Fibroblast of gingiva (primary cell): ENCODE data around the gene ANAPC2.

Experiments used
- DNase-seq: peaks from one replicate; pipeline ENCODE4 v3.0.0-alpha.2; 2011; ENCODE audit warnings: low read depth

ANAPC2 gene

DNA sequence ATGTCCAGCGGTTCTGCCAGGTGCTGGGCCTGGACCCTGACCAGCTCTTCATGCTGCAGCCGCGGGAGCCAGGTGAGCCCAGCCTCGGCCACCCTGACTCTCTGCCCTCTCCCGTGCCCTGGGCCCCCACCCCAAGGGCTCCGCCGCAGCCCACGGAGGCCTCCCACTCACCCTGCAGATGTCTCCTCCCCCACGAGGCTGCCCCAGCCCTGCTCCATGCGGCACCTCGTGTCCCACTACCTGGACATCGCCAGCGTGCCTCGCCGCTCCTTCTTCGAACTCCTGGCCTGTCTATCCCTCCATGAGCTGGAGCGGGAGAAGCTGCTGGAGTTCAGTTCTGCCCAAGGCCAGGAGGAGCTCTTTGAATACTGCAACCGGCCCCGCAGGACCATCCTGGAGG is 26.3 kb upstream of the ANAPC2 start:
- no peak for DNase-seq

- no peak for DNase-seq
These were observed 25.1 kb upstream of the ANAPC2 start for GRCh38 chr9:137213160-137214060.

GRCh38 chr9:137212520-137212919 is 24.2 kb upstream of the ANAPC2 start:
- no peak for DNase-seq

DNA sequence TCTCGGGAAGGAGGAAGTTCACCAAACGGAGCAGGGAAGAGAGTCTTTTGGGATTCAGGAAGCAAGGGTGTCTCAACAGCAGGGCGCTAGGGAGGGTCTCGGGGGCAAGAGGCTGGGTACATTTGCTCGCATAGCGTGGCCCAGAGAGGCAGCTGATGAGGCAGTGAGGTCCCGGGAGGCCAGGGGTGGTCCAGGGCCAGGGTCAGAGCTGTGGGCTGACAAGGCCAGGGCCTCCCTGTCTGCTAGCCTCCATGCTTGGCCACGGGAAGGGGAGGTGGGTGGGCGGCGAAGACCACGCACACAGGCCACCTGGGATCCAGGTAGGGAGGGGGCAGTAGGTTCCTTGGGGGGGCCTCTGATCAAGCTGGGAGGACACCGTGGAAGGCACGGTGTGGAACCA is 23.2 kb upstream of the ANAPC2 start:
- no peak for DNase-seq

DNA sequence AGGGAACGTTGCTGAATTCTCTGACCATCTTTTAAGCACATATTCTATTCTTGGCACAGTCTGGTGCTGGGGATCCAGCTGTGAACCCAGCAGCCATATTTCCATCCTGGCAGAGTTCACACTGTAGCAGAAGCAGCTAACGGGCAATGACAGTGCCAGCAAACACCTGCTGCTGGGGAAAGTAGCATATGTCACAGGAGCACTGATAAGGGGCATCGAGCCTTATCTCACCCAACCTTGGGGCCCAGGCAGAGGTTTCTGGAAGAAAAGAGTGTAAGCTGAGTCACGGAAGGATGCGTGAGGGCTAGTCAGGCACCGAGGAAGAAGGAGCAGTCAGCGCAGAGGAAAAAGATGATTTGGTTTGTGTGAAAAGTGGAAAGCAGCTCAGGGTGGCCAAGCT is 18.2 kb upstream of the ANAPC2 start:
- no peak for DNase-seq

GRCh38 chr9:137205126-137206069 is 17.0 kb upstream of the ANAPC2 start, which contains the start of the genes NDOR1 and TMEM203:
TSS of gene NDOR1 (plus strand) at chr9:137205700. CDS start at chr9:137205778, 78 bp downstream.
TSS of gene TMEM203 (minus strand) at chr9:137205648. CDS start at chr9:137205414, 234 bp downstream.
- peak; percentile 69 for DNase-seq

- no peak for DNase-seq
These were observed 16.4 kb upstream of the ANAPC2 start for GRCh38 chr9:137204731-137205125.

DNA sequence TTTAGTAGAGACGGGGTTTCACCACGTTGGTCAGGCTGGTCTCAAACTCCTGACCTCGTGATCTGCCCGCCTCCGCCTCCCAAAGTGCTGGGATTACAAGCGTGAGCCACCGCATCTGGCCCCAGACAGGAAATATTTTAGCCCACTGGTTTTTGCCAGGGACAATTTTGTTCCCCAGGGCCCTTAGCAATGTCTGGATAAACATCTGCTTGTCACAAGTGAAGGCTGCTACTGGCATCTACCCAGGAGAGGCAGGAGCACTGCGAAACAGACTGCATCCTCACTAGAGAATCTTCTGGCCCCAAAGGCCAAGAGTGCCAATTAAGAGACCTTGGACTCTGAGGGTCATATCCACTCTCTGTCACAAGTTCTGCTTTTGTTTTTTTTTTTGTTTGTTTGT is 14.6 kb upstream of the ANAPC2 start:
- no peak for DNase-seq

GRCh38 chr9:137201205-137201868 is 13.0 kb upstream of the ANAPC2 start:
- DNase-seq = no peak

GRCh38 chr9:137200311-137201204 is 12.2 kb upstream of the ANAPC2 start, which contains the start of gene TPRN:
TSS of gene TPRN (minus strand) at chr9:137200741. CDS start at chr9:137200711, 30 bp downstream.
- DNase-seq = peak; percentile 99

DNA sequence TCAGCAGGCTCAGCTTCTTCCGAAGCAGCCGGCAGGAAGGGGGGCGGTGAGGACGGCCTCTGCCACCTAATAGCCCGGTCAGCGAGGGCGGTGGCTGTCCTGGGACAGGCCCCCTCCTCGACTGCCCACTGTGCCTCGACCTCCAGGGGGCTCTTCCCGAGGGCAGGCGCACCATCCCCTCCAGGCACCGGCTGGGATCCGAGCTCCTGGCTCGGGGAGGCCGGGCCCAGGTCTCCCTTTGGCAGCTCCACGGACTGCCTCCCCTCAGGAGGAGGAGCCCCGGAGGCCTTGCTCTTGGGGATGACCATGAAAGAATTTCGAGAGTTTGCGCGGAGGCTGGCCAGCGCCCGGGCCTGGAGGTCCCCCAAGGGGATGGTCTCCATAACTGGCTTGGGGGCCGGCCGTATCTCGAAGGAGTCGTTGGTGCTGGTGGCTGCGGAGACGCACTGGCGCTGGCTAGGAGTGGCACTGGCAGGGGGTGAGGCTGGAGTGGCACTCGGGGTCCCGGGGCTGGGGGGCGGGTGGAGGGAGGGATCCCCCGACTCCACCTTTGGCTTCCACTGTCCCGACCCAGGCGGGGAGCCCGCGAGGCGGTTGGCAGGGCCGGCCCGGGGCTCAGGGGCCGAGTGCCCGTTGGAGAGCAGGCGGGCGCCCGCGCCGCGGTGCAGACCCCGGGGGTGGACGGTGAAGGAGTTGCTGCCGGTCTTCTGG is 11.2 kb upstream of the ANAPC2 start:
- peak; percentile 7 for DNase-seq

- DNase-seq = no peak
These were observed 10.5 kb upstream of the ANAPC2 start for GRCh38 chr9:137198902-137199283.

DNA sequence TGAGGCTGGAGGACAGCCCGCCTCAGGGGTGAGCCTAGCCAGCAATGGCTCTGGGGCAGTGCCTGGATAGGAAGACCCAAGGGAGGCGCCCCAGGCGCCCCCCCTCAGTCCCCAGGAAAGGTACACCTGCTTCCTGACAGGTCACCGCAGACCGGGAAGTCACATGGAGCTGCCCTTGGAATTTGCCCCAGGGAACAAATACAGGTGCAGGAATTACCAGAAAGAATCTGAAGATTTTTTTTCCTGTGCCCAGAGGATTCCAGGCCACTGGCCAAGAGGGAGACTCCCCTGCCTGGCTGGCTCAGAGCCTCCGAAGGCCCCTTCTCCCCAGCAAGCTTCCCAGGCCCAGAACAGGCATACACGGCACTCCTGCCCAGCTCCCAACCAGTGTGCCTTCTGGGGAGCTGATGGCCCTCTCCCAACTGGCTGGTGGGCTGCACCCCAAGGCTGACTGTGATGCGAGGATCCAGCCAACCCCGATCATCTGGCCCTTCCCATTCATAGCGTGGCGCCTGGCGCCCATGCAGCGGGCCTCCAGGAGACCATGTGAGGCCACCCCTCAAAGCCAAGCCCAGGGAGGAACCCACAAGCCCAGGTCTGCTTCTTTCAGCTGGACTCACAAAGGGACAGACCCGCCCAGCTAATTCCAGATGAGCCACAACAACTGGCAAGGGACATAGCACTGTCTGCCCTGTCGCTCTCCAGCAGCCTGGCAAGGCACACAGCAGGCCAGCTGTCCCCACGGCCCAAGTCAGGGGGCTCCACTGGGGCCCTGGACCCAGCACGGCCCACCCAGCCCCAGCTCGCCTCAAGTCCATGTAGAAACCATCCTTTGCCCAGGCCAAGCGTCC is 9.9 kb upstream of the ANAPC2 start:
- DNase-seq = no peak

GRCh38 chr9:137195525-137196220 is 7.3 kb upstream of the ANAPC2 start:
- DNase-seq = no peak

DNA sequence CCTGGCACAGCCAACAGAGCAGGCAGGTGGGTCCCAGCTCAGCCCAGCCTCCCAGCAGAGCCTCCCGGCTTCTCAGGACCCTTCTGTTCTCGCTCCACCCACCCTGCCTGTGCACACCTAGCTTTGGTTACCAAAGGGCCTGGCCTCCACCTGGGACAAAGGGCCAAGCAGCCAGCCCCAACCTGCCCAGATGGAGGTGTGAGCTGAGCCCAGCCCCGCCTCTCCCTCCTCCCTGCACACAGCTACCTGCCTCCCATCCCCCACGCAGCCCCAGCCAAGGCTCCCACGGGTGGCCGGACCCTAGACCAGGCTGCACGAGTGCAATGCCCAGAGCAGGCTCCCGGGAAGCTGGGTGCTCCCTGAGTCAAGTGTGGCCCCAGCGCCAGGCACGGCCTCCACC is 6.5 kb upstream of the ANAPC2 start:
- no peak for DNase-seq

GRCh38 chr9:137194388-137194787 is 6.0 kb upstream of the ANAPC2 start:
- DNase-seq = no peak

GRCh38 chr9:137193771-137194170 is 5.4 kb upstream of the ANAPC2 start:
- DNase-seq = no peak

GRCh38 chr9:137192859-137193258 is 4.5 kb upstream of the ANAPC2 start:
- DNase-seq = no peak

- no peak for DNase-seq
These were observed 4.1 kb upstream of the ANAPC2 start for GRCh38 chr9:137192448-137192780.
